Keratinocyte (primary cell): Measurements from ENCODE around the gene CRACR2A.

Source experiments
- CTCF ChIP-seq, 3 experiments: IDR thresholded peaks in 1 of 3; conservative IDR thresholded peaks in 1 of 3; optimal IDR thresholded peaks in 1 of 3; 2 replicates in 2 of 3; 3 replicates in 1 of 3; pipeline versions ENCODE3 to v1.5.1; 2011; ENCODE audit warnings: low read length in 3 of 3, mild to moderate bottlenecking in 3 of 3, moderate library complexity in 2 of 3, control low read depth in 1 of 3, inconsistent platforms in 1 of 3; ENCODE audit not compliant: insufficient read depth in 2 of 3; ENCODE audit errors: extremely low read depth in 1 of 3
- EZH2 ChIP-seq: IDR thresholded peaks from one replicate; pipeline ENCODE4 v1.6.1; 2012; ENCODE audit warnings: inconsistent platforms, mild to moderate bottlenecking, low read length, moderate library complexity

GRCh38 chr12:3683670-3684069 lies 69.2 kb downstream of the CRACR2A start:
- TF ChIP-seq CTCF (optimal IDR thresholded peaks at IDR 0.05 in 1 of 3, IDR thresholded peaks at IDR 0.05 in 1 of 3, conservative IDR thresholded peaks at IDR 0.05 in 1 of 3; ENCODE audit: extremely low read depth in 1 of 3, insufficient read depth in 2 of 3, low read length in 3 of 3), result no peak
- TF ChIP-seq EZH2, result no peak
